HTERT RPE-1 (cell line): ENCODE measurements around the gene SURF6.

Experiments used
- in situ Hi-C: fragments of 300-500 bp; cut with MboI; formaldehyde crosslinking; loops from 4 replicates; pipeline ENCODE4 v1.14.3; 2020; ENCODE audit warnings: low sequenced_read_pairs

Gene SURF6

DNA sequence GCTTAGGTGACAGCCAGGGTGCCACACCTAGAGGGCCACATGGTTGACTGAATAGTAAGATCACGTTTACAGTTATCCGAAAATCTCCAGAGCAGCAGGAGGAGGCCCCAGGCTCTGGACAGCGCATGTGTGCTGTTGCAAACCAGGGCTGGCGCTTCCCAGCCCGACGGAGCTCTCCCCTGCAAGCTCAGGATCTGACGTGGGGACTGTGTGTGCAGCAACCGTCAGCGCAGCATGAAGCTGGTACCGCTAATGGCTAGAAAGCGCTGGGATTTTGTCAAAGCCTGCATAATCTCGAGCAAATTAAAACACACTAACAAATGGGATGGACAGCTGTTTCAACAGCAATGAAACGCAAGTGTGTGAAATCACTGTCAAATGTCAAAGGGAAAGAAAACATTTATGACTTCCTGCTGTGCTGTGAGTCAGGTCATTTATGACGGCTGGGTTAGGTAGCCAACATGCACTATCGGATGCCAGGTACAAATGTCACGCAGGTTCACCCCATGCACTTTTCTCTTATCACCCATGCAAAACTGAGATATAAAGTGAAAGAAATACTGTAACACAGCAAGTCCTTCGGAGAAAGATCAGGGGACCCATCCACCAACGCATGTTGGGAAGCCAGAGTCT lies 32.4 kb upstream of the SURF6 start:
- in situ Hi-C loops: no loop called here

DNA sequence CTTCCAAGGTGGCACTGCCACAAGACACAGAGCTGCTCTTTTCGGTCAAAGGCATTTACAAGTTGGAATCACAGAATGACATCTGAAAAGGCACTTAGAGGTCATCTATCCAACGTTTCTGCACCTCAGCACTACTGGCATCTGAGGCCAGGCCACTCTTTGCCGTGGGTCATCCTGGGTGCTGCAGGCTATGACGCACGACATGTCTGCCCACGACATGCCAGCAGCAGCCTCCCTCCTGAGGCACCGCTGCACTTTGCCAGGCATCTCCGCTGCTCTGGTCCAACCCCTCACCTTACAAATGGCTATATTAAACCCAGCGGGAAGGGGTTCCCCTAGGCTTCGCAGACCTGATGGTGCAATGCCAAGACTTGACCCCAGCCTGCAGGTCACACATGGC lies 31.8 kb upstream of the SURF6 start:
- in situ Hi-C loops: no loop called here

- in situ Hi-C loops: no loop called here
Measured at GRCh38 chr9:133367221-133367620, 31.2 kb upstream of the SURF6 start.

DNA sequence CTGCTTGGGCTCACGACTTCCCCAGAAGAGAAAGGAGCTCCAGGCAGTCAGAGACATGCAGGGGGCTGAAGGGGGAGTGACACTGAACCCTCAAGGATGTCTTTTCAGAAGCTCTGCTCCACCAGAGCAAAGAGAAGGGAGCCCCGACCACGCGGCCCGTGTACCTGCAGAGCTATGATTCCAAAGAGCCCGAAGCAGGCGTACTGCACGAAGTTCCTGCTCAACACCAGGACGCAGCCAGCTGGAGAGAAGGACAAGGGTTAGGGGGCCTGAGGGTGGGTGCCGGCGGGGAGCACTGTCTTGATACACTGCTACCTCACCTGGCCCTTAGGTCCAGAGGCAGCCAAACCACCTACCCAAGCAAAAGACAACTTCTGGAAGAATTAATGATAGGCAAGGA lies 30.4 kb upstream of the SURF6 start:
- in situ Hi-C loops: no loop called here

- in situ Hi-C loops: no loop called here
Measured at GRCh38 chr9:133362359-133363044, 26.5 kb upstream of the SURF6 start.

DNA sequence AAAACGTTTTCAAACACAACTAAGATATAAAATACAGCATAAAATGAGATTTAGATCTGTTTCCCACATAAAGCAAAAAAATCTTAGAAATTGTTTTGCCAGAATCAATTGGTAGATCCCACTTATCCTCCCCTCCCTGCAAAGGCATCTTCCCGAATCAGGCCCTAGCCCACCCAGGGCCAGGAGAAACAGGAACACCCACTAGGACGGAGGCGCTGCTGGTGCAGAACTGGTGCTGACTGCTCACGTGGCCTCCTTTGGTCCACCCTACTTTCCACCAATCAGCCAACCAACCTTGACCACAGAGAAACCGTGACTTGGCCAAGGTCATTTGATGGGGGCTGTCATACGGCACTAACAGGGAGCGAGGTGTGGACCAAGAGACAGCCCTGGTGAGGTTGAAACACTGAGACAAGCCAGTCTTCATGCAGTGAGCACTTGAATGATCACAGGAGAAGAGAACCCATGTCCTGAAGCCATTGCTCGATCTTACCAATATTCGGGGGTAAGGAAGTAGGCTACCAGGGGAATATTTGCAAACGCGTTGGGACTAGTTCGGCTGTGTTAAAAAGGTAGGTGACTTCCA lies 25.6 kb upstream of the SURF6 start:
- in situ Hi-C loops: no loop called here

DNA sequence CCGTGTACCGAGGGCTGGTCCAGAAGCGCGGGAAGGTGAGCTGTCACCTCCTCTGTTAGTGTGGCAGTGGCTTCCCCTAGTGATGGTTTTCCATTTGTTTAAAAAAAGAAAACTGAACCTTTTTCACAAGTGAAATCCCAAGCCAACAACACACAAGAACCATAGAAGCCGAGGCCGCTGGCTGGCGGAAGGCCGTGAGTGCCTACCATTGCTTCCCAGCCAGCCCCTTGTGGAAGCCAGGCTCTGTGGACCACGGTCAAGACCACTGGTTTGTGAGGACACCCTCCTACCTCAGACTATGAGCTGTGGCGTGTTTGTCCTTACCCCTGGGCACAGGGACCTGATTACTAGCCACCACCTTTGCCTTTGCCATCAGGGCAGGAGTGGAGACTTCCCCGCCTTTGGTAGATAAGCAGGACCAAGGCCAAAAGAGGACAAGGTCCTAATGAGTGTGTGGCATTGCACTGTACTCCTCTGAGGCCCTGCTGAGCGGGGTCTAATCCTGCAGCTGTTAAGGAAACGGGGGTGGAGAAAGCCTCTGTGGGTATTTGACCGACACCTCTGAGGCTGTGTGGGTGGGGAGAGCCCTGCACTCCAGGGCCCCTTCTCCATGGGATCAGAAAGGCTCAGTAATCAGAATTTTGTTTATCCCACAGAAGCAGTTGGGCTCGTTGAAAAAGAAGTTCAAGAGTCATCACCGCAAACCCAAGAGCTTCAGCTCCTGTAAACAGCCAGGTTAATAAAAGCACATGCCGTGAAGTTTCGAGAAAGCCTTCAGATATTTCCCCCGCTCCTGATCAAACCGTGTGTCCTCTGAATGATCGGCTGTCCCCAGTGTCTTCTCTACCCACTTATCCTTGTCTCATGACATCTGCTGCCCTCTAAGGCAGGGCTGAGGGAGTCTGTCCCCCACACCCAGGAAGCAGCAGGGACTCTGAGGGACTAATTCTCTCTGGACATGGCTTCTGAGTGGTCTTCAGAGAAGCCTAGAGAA lies 24.7 kb upstream of the SURF6 start:
- in situ Hi-C loops: no loop called here

GRCh38 chr9:133359399-133360175 lies 23.6 kb upstream of the SURF6 start:
- in situ Hi-C loops: no loop called here

DNA sequence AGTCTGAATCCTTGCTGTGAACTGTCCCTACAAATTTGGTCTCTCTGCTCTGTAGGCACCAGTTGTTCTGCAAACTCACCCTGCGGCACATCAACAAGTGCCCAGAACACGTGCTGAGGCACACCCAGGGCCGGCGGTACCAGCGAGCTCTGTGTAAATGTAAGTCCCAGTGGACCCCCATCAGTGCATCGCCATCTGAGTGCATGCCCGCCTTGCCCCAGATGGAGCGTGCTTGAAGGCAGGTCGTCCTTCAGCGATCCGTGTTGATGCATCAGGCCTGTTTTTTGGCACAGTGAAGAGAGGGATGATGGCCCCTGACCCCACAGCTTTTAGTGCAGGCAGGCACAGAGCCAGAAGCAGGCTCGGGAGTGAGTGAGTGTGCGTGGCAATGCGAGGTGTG lies 21.7 kb upstream of the SURF6 start:
- in situ Hi-C loops: no loop called here

GRCh38 chr9:133356391-133357091 lies 20.6 kb upstream of the SURF6 start, which contains the start of the genes SURF1 and SURF2:
SURF1 (minus strand) TSS chr9:133356487; CDS start chr9:133356453, 34 bp downstream.
SURF2 (plus strand) TSS chr9:133356550; CDS start chr9:133356593, 43 bp downstream.
- in situ Hi-C loops: no loop called here

DNA sequence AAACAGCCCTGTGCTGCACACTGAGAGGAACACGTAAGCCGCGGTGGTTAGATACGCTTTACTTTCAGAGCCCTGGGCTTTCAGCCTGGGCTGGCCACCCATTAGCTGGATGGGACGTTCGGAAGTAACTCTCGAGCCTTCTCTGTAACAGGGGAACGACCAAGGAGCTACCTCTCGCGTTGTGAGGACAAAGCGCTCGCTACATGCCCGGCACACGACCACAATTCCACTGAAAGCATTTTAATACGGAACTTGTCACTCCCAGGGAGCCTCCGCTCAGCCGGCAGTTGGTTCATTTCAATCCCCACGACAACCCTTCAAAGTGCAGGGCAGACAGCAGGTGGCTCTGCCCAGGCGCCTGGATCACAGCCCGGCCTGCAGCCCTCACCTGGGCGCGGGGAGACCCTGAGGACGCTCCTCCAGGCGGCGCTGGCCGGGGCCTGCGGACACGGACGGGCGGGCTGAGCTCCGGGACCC lies 19.9 kb upstream of the SURF6 start:
- in situ Hi-C loops: no loop called here

- in situ Hi-C loops: no loop called here
Measured at GRCh38 chr9:133354766-133355165, 18.8 kb upstream of the SURF6 start.

DNA sequence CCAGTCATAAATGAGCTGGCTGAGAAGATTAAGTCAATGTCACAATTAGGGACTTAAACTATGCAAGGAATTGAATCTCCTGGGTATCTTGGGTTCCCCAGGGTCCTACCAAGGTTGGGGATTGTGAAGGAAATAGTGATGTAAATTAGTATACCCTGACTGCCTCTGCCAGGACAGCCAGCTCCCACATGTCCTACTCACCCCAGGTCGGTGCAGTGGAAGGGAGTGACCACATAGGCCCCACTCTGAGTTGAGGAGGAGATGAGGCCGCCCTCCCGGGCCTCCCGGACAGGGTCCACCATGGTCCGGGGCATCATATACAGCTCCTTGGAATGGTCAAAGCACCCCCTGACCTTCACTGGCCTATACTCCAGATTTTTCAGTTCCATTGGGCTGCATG lies 17.6 kb upstream of the SURF6 start:
- in situ Hi-C loops: no loop called here

GRCh38 chr9:133352635-133353340 lies 16.8 kb upstream of the SURF6 start:
- in situ Hi-C loops: no loop called here

GRCh38 chr9:133351908-133352634 lies 16.1 kb upstream of the SURF6 start:
- in situ Hi-C loops: no loop called here

- in situ Hi-C loops: no loop called here
Measured at GRCh38 chr9:133351526-133351907, 15.5 kb upstream of the SURF6 start.

GRCh38 chr9:133349965-133350616 lies 14.1 kb upstream of the SURF6 start:
- in situ Hi-C loops: no loop called here
